Common myeloid progenitor, CD34-positive (primary cell): Measurements from ENCODE around the gene PLK2.

Experiments used
- CTCF ChIA-PET: fragments of 350-600 bp; sonication (Branson Sonifier 250); formaldehyde crosslinking; loops from one replicate; lab custom pipeline; 2021; ENCODE audit warnings: antibody characterized with exemption; lab: Charles Lee
- POLR2A ChIA-PET: fragments of 350-600 bp; sonication (Branson Sonifier 250); formaldehyde crosslinking; loops from one replicate; lab custom pipeline; 2021; ENCODE audit warnings: antibody characterized with exemption; lab: Charles Lee
- DNase-seq, 3 donors: peaks; one replicate each; pipeline versions ENCODE4 v3.0.0 to v3.0.0-alpha.2; 2013
- H3K27ac ChIP-seq, 2 experiments: 1 replicate in 1 of 2; 2 replicates in 1 of 2; pipeline ENCODE4 v1.7.0; 2013; ENCODE audit warnings: inconsistent platforms in 2 of 2, low read length in 2 of 2, mild to moderate bottlenecking in 2 of 2, low read depth in 1 of 2, moderate library complexity in 1 of 2; ENCODE audit not compliant: severe bottlenecking in 2 of 2, insufficient read depth in 1 of 2, poor library complexity in 1 of 2
- H3K27me3 ChIP-seq, 5 experiments: replicated peaks in 2 of 5; 1 replicate in 3 of 5; 2 replicates in 2 of 5; pipeline versions ENCODE4 v1.6.1 to v1.7.0; 2013; ENCODE audit warnings: low read length in 4 of 5, mild to moderate bottlenecking in 2 of 5, moderate library complexity in 2 of 5, inconsistent platforms in 1 of 5; ENCODE audit not compliant: insufficient read depth in 5 of 5, control insufficient read depth in 4 of 5
- H3K36me3 ChIP-seq, 4 experiments: 1 replicate in 2 of 4; 2 replicates in 2 of 4; pipeline versions ENCODE4 v1.6.1 to v1.7.0; 2013; ENCODE audit warnings: low read length in 3 of 4, control low read depth in 1 of 4, mild to moderate bottlenecking in 1 of 4; ENCODE audit not compliant: control insufficient read depth in 4 of 4, insufficient read depth in 4 of 4
- H3K4me1 ChIP-seq, 4 experiments: 1 replicate in 3 of 4; 2 replicates in 1 of 4; pipeline versions ENCODE4 v1.6.1 to v1.7.1; 2013; ENCODE audit warnings: low read length in 3 of 4, mild to moderate bottlenecking in 3 of 4, control low read depth in 1 of 4, inconsistent platforms in 1 of 4, moderate library complexity in 1 of 4; ENCODE audit not compliant: control insufficient read depth in 4 of 4, insufficient read depth in 4 of 4; ENCODE audit errors: control extremely low read depth in 1 of 4
- H3K4me3 ChIP-seq, 7 experiments: 1 replicate in 4 of 7; 2 replicates in 3 of 7; pipeline versions ENCODE4 v1.5.1 to v1.7.0; 2013; ENCODE audit warnings: mild to moderate bottlenecking in 7 of 7, low read length in 6 of 7, moderate library complexity in 6 of 7, inconsistent platforms in 2 of 7, low read depth in 2 of 7, control low read depth in 1 of 7; ENCODE audit not compliant: insufficient read depth in 4 of 7, control insufficient read depth in 1 of 7; ENCODE audit errors: extremely low read depth in 1 of 7
- H3K9me3 ChIP-seq, 5 experiments: 1 replicate in 4 of 5; 2 replicates in 1 of 5; pipeline versions ENCODE4 v1.6.1 to v1.7.1; 2013; ENCODE audit warnings: low read length in 4 of 5, mild to moderate bottlenecking in 2 of 5, inconsistent platforms in 1 of 5, low read depth in 1 of 5, moderate library complexity in 1 of 5; ENCODE audit not compliant: control insufficient read depth in 4 of 5, insufficient read depth in 2 of 5; ENCODE audit errors: control extremely low read depth in 1 of 5
- WGBS: methylation state at CpG from one replicate; pipeline ENCODE4 v1.1.5; 2013; ENCODE audit not compliant: insufficient coverage; 5-methylcytosine and 5-hydroxymethylcytosine counted together

The PLK2 gene

GRCh38 chr5:58496488-58496887 is 36.6 kb upstream of the PLK2 start:
- Histone ChIP-seq H3K36me3 (peaks cover 0 to 27% (median 9%) of the 10 kb centered on the region in 4 experiments), H3K4me3 (no peak overlapping the region), H3K9me3 (peaks cover 0 to 14% (median 0%) of the 10 kb centered on the region in 5 experiments), H3K27me3 (no peaks in the 10 kb centered on the region), H3K4me1 (peaks cover 28 to 63% (median 38%) of the 10 kb centered on the region in 4 experiments), H3K27ac (no peak overlapping the region)
- DNase-seq, result no peak
- ChIA-PET POLR2A (no interaction called here), CTCF (interaction anchor here (1.0 to 1.7 kb wide), 3 partner anchors 10 to 18 kb away, joined by 3 to 6 read pairs (median 5); no protein-coding TSS in a partner anchor)
- 100% methylated on average over 3 of the region's 3 CpGs for WGBS

GRCh38 chr5:58493141-58493540 is 33.3 kb upstream of the PLK2 start:
- DNase-seq, result peak in 2 of 3 donors; percentile 60 to 74
- CTCF ChIA-PET, result no interaction called here
- peaks cover 28 to 56% (median 34%) of the 10 kb centered on the region in 4 experiments for H3K4me1 ChIP-seq
- no peaks in the 10 kb centered on the region for H3K27me3 ChIP-seq
- H3K4me3 ChIP-seq, result peak overlapping the region in 6 of 7 experiments; percentile 20 to 93 (median 75)
- peak overlapping the region; percentile 78 to 94 for H3K27ac ChIP-seq
- POLR2A ChIA-PET, result no interaction called here
- peaks cover 0 to 27% (median 9%) of the 10 kb centered on the region in 4 experiments for H3K36me3 ChIP-seq
- peaks cover 0 to 14% (median 0%) of the 10 kb centered on the region in 5 experiments for H3K9me3 ChIP-seq

GRCh38 chr5:58491216-58491892 is 31.5 kb upstream of the PLK2 start, which contains the start of gene GAPT:
GAPT (plus strand) TSS chr5:58491435; CDS start chr5:58494537, 3,102 bp downstream.
- CTCF ChIA-PET, result interaction anchor here (0.9 kb wide), 1 partner anchor 10 kb away, joined by 3 read pairs; no protein-coding TSS in a partner anchor
- H3K36me3 ChIP-seq, result peaks cover 0 to 22% (median 9%) of the 10 kb centered on the region in 4 experiments
- peaks cover 0 to 11% (median 0%) of the 10 kb centered on the region in 5 experiments for H3K9me3 ChIP-seq
- H3K4me1 ChIP-seq, result peaks cover 18 to 40% (median 30%) of the 10 kb centered on the region in 4 experiments
- POLR2A ChIA-PET, result no interaction called here
- WGBS, result 0% methylated on average over 1 of the region's 6 CpGs
- H3K4me3 ChIP-seq, result peak within 1 kb of the TSS in 6 of 7 experiments; percentile 62 to 93 (median 75)
- H3K27me3 ChIP-seq, result no peaks in the 10 kb centered on the region
- H3K27ac ChIP-seq, result peak within 1 kb of the TSS; percentile 78 to 94
- DNase-seq, result peak; percentile 87 to 96 (median 92)

GRCh38 chr5:58490402-58491050 is 30.6 kb upstream of the PLK2 start:
- H3K27ac ChIP-seq, result peak overlapping the region in 1 of 2 experiments; percentile 94
- WGBS, result 13% methylated on average over 3 of the region's 4 CpGs
- H3K4me3 ChIP-seq, result peak overlapping the region in 1 of 7 experiments; percentile 83
- H3K36me3 ChIP-seq, result peaks cover 0 to 20% (median 7%) of the 10 kb centered on the region in 4 experiments
- CTCF ChIA-PET, result interaction anchor here (1.0 to 1.5 kb wide), 2 partner anchors 9 to 14 kb away, joined by 3 to 4 read pairs; no protein-coding TSS in a partner anchor
- H3K9me3 ChIP-seq, result peaks cover 0 to 11% (median 0%) of the 10 kb centered on the region in 5 experiments
- POLR2A ChIA-PET, result no interaction called here
- DNase-seq, result peak; percentile 26 to 80 (median 69)
- no peaks in the 10 kb centered on the region for H3K27me3 ChIP-seq
- peaks cover 18 to 40% (median 30%) of the 10 kb centered on the region in 4 experiments for H3K4me1 ChIP-seq

GRCh38 chr5:58486290-58486689 is 26.4 kb upstream of the PLK2 start:
- no CpG with 5 or more reads among the region's 1 CpG for WGBS
- CTCF ChIA-PET, result interaction anchor here (0.9 to 3.1 kb wide), 7 partner anchors 8 to 364 kb away, joined by 3 to 15 read pairs (median 4); no protein-coding TSS in a partner anchor
- H3K36me3 ChIP-seq, result no peaks in the 10 kb centered on the region
- POLR2A ChIA-PET, result interaction anchor here (0.9 kb wide), 1 partner anchor 400 kb away, joined by 3 read pairs; no protein-coding TSS in a partner anchor
- no peaks in the 10 kb centered on the region for H3K27me3 ChIP-seq
- H3K9me3 ChIP-seq, result no peaks in the 10 kb centered on the region
- no peak overlapping the region for H3K4me3 ChIP-seq
- no peak for DNase-seq
- peaks cover 12 to 30% (median 18%) of the 10 kb centered on the region in 4 experiments for H3K4me1 ChIP-seq
- H3K27ac ChIP-seq, result no peak overlapping the region

- DNase-seq, result no peak
- peaks cover 0 to 13% (median 2%) of the 10 kb centered on the region in 4 experiments for H3K4me1 ChIP-seq
- no peaks in the 10 kb centered on the region for H3K27me3 ChIP-seq
- WGBS, result 80% methylated on average over 1 of the region's 4 CpGs
- H3K9me3 ChIP-seq, result no peaks in the 10 kb centered on the region
- H3K36me3 ChIP-seq, result no peaks in the 10 kb centered on the region
- CTCF ChIA-PET, result no interaction called here
- POLR2A ChIA-PET, result no interaction called here
- H3K27ac ChIP-seq, result no peak overlapping the region
- H3K4me3 ChIP-seq, result no peak overlapping the region
Measured at GRCh38 chr5:58484505-58484904, 24.6 kb upstream of the PLK2 start.
